T-helper 2 cell (primary cell): Measurements from ENCODE around the gene CTSW.

ENCODE experiments used
- DNase-seq, 5 experiments: peaks; one replicate each; pipeline versions ENCODE4 v3.0.0 to v3.0.0-alpha.2; 2012 to 2022

The CTSW gene

DNA sequence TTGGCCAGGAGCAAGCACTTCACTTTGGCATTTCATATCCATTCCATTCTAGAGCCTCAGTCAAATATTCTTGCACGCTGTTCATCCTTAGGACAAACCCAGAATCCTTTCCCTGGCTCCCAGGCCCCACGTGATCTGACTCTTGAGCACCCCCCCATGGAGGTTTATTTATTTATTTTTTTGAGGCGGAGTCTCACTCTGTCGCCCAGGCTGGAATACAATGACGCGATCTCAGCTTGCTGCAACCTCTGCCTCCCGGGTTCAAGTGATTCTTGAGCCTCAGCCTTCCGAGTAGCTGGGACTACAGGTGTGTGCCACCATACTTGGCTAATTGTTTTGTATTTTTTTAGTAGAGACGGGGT, 52.9 kb downstream of the CTSW start:
- no peak for DNase-seq
